HL-60 (cell line): ENCODE results near the gene CDK6.

Experiments
- DNase-seq, 2 experiments: peaks; one replicate each; pipeline ENCODE4 v3.0.0-alpha.2; 2010 to 2020; ENCODE audit warnings: low read depth in 1 of 2, low spot score in 1 of 2
- H3K27ac ChIP-seq: fragments of 250-450 bp; sonication (Bioruptor Pico); replicated peaks from 2 replicates; pipeline ENCODE4 v1.5.1; 2020; ENCODE audit warnings: mild to moderate bottlenecking, moderate library complexity
- H3K27me3 ChIP-seq: fragments of 250-450 bp; sonication (Bioruptor Pico); 2 replicates; pipeline ENCODE4 v1.5.1; 2021; ENCODE audit warnings: mild to moderate bottlenecking, moderate library complexity; ENCODE audit not compliant: insufficient read depth, poor library complexity, severe bottlenecking
- H3K4me3 ChIP-seq: replicated peaks from 2 replicates; pipeline ENCODE4 v1.5.1; 2011; ENCODE audit warnings: mild to moderate bottlenecking, control low read depth, low read length; ENCODE audit not compliant: insufficient read depth
- GABPA ChIP-seq: IDR thresholded peaks from 2 replicates; pipeline ENCODE4 v1.6.1; 2012; ENCODE audit warnings: low read depth
- POLR2AphosphoS5 ChIP-seq: IDR thresholded peaks from 2 replicates; pipeline ENCODE4 v1.6.1; 2012; ENCODE audit warnings: low read depth
- SPI1 ChIP-seq: IDR thresholded peaks from 2 replicates; pipeline ENCODE4 v1.6.1; 2012; ENCODE audit warnings: low read depth, mild to moderate bottlenecking, borderline replicate concordance
- TF ChIP-seq, protein P1 (sequence below): IDR thresholded peaks from one replicate; pipeline ENCODE4 v1.5.1; 2011; ENCODE audit warnings: low read length, control low read depth, inconsistent platforms; ENCODE audit not compliant: insufficient read depth
- TF ChIP-seq, protein P2 (sequence below): IDR thresholded peaks from 2 replicates; pipeline ENCODE4 v1.6.1; 2012; ENCODE audit warnings: low read depth; ENCODE audit not compliant: insufficient replicate concordance

The CDK6 gene

GRCh38 chr7:92684274-92684673 lies 152.1 kb downstream of the CDK6 start:
- H3K27ac ChIP-seq = no peak overlapping the region
- no peaks in the 10 kb centered on the region for H3K27me3 ChIP-seq
- H3K4me3 ChIP-seq = no peak overlapping the region
- TF ChIP-seq, protein P1, sequence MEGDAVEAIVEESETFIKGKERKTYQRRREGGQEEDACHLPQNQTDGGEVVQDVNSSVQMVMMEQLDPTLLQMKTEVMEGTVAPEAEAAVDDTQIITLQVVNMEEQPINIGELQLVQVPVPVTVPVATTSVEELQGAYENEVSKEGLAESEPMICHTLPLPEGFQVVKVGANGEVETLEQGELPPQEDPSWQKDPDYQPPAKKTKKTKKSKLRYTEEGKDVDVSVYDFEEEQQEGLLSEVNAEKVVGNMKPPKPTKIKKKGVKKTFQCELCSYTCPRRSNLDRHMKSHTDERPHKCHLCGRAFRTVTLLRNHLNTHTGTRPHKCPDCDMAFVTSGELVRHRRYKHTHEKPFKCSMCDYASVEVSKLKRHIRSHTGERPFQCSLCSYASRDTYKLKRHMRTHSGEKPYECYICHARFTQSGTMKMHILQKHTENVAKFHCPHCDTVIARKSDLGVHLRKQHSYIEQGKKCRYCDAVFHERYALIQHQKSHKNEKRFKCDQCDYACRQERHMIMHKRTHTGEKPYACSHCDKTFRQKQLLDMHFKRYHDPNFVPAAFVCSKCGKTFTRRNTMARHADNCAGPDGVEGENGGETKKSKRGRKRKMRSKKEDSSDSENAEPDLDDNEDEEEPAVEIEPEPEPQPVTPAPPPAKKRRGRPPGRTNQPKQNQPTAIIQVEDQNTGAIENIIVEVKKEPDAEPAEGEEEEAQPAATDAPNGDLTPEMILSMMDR = no peak
- TF ChIP-seq GABPA (no peak), POLR2AphosphoS5 (no peak), SPI1 (no peak)
- TF ChIP-seq, protein P2, sequence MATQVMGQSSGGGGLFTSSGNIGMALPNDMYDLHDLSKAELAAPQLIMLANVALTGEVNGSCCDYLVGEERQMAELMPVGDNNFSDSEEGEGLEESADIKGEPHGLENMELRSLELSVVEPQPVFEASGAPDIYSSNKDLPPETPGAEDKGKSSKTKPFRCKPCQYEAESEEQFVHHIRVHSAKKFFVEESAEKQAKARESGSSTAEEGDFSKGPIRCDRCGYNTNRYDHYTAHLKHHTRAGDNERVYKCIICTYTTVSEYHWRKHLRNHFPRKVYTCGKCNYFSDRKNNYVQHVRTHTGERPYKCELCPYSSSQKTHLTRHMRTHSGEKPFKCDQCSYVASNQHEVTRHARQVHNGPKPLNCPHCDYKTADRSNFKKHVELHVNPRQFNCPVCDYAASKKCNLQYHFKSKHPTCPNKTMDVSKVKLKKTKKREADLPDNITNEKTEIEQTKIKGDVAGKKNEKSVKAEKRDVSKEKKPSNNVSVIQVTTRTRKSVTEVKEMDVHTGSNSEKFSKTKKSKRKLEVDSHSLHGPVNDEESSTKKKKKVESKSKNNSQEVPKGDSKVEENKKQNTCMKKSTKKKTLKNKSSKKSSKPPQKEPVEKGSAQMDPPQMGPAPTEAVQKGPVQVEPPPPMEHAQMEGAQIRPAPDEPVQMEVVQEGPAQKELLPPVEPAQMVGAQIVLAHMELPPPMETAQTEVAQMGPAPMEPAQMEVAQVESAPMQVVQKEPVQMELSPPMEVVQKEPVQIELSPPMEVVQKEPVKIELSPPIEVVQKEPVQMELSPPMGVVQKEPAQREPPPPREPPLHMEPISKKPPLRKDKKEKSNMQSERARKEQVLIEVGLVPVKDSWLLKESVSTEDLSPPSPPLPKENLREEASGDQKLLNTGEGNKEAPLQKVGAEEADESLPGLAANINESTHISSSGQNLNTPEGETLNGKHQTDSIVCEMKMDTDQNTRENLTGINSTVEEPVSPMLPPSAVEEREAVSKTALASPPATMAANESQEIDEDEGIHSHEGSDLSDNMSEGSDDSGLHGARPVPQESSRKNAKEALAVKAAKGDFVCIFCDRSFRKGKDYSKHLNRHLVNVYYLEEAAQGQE = no peak
- no peak for DNase-seq

GRCh38 chr7:92682903-92683539 lies 153.4 kb downstream of the CDK6 start:
- DNase-seq = no peak
- Histone ChIP-seq H3K4me3 (no peak overlapping the region), H3K27me3 (no peaks in the 10 kb centered on the region), H3K27ac (no peak overlapping the region)
- TF ChIP-seq GABPA = no peak
- TF ChIP-seq, protein P1 = no peak
- no peak for TF ChIP-seq SPI1
- TF ChIP-seq, protein P2 = no peak
- no peak for TF ChIP-seq POLR2AphosphoS5

- Histone ChIP-seq H3K27me3 (no peaks in the 10 kb centered on the region), H3K27ac (no peak overlapping the region), H3K4me3 (no peak overlapping the region)
- no peak for DNase-seq
- TF ChIP-seq, protein P1 = no peak
- TF ChIP-seq GABPA (no peak), SPI1 (no peak), POLR2AphosphoS5 (no peak)
- TF ChIP-seq, protein P2 = no peak
Measured at GRCh38 chr7:92682330-92682729, 154.0 kb downstream of the CDK6 start.
